Hematopoietic multipotent progenitor cell (in vitro differentiated cells): ENCODE data around the gene EGFL8. TPM values are rescaled to one million over a fixed set of nuclear protein-coding genes. Genes with fewer than 3 reads are reported as not detected.
"Not testable (repeated sequence)": the region's sequence is repeated elsewhere in the genome, so short reads cannot be mapped to it uniquely, and the experiment has no call there.

Source experiments
- DNase-seq, 3 donors: peaks; one replicate each; pipeline ENCODE4 v3.0.0-alpha.2; 2011 to 2015; ENCODE audit warnings: low read depth in 2 of 3, low spot score in 2 of 3
- total RNA-seq: library from RNA; depleted of rRNA; stranded (reverse); fragments of >200 nt; gene quantifications from one replicate; pipeline ENCODE4 v1.2.3, GENCODE V29; 2012

The EGFL8 gene
- total RNA-seq, result 5.1 TPM

- DNase-seq, result no peak
These were observed at the start of gene EGFL8 for GRCh38 chr6:32164295-32164694. TSS of gene EGFL8 (plus strand) at chr6:32164595. CDS start at chr6:32166166, 1,571 bp downstream.

GRCh38 chr6:32114796-32115195 lies 49.6 kb upstream of the EGFL8 start:
- no peak for DNase-seq

GRCh38 chr6:32115623-32116022 lies 48.8 kb upstream of the EGFL8 start:
- no peak for DNase-seq

DNA sequence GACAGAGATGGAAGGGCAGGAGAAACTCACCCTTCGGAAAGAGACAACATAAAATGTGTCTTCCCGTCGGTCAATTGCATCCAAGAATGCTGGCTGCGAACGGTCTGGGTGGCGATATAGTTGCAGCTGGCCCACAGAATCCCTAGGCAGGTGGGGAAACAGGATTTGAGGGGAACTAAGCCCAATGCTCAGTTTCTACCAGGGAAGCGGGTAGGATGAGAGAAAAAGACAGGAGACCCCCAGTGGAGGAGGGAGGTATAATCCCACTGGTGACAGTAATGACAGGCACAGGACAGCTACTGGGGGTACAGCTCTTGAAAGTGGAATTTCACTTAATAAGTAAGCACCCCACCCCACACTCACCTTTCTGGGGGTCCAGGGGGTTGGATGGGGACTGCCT lies 47.7 kb upstream of the EGFL8 start:
- peak in 1 of 3 donors; percentile 41 for DNase-seq

DNA sequence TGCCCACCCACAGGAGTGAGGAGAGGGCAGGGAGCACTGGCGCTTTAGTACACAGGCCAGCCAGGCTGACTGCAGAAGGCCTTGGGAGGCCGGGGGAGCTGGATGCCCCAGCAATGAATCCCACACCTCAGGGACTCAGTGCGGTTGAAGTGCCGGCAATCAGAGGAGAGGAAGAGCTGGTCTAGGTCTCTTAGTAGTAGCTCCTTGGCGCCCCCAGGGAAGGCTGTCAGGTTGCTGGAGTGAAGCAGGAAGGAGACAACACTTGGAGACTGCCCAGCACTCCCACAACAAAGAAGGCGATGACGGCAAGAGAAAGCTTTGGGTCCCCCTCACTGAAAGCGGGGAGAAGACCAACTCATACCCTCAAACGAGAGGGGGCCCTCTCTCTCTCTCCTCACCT lies 46.9 kb upstream of the EGFL8 start:
- DNase-seq, result no peak

DNA sequence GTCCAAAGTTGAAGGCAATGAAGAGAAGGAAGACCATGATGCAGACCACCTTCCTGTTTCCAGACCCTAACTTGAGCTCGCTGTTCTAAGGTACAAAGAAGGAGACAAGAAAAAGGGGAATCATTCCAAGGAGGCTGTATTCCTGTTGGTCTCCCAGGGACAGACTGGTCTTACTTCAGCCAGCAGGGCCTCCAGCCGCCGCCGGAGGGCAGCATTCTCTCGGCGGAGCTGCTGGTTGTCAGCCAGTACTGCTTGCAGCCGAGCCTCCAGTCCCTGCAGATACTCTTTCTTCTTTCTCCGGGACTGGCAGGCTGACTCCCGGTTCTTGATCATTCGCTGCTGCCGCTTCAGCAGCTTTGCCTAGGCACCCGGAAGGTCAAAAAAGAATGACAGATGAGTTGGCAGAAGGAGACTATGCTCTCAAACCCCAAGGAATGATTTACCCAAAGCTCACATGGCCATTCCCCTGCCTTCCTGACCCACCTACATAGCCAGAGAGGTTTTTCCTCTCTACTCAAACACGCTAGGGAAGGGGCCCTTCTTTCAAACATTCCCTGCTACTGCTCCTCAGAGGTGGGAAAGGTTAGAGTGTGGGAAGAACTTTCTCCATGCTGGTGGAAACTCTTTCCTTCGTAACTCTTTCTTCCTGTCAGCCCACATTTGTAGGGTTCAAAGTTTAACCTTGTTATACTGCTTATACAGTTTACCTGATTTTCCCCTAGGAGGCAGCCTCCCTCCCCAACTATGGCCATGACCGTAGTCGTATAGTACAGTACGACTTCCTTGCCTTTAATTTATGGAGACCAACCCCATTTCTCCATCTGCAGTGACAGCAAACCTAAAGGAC lies 45.4 kb upstream of the EGFL8 start:
- peak; percentile 41 to 77 (median 71) for DNase-seq

DNA sequence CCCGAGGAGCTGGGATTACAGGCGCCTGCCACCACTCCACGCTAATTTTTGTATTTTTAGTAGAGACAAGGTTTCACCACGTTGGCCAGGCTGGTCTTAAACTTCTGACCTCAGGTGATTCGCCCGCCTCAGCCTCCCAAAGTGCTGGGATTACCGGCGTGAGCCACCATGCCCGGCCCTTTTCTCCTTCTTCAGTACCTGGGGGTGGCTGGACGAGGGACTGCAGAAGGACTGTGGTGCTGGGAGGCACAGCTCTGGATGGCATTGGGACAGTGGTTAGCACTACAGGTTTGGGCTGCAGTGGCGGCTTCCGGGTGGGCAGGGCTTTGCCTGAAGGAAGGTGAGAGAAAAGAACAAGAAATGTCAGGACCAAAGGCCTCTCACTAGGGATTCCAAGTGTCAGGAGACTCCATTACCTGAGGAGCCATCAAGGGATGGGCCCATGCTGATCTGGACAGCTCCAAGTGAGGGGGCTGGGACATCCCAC lies 43.8 kb upstream of the EGFL8 start:
- no peak for DNase-seq

DNA sequence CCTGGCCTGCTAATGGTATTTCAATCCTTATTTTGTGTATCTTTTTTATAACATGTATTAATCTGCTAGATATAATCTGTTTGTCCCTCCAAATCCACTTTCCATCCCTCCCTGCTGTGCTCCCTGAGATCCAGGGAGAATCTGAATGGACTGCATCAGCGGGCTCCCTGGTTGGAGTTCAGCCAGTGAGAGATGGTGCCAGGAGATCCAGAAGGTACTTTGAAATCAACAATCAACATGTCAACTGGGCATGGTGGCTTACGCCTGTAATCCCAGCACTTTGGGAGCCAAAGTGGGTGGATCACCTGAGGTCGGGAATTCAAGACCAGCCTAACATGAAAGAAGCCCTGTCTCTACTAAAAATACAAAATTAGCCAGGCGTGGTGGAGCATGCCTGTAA lies 40.7 kb upstream of the EGFL8 start:
- no peak for DNase-seq

DNA sequence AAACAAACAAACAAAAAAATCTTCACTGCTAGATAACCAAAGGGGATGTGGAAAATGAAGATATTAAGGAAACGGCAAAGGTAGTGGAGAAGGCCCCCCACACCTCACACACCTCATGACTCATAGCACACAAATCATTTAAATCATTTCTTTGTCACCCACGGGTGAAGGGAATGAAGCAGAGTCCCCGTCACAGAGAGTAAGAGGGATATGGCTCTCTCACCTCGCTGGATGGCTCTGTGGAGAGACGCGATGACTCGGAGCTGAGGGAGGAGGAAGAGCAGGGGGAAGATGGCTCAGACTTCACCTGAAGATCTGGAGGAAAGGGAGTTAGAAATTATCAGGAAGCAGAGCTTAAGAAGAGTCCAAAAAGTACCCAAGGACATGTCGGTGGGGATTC lies 37.5 kb upstream of the EGFL8 start:
- no peak for DNase-seq

DNA sequence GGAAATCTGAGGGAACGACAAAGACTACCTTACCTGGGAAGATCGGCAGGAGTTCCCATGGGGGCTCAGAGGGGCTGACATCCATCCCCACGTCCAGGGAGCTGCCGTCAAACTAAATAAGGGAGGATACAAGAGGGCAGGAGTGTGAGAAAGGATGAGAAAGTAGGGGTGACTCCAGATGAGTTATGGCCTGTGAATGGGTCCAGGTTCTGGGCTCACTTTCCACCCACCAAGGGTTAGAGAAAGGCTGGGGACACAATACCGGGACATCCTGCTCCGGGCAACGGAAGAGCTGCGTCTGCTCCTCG lies 37.0 kb upstream of the EGFL8 start:
- DNase-seq, result no peak

GRCh38 chr6:32127717-32128592 lies 36.4 kb upstream of the EGFL8 start, which contains the start of gene ATF6B:
TSS of gene ATF6B (minus strand) at chr6:32128246. CDS start at chr6:32128207, 39 bp downstream.
- DNase-seq, result peak; percentile 86 to 100 (median 99)

DNA sequence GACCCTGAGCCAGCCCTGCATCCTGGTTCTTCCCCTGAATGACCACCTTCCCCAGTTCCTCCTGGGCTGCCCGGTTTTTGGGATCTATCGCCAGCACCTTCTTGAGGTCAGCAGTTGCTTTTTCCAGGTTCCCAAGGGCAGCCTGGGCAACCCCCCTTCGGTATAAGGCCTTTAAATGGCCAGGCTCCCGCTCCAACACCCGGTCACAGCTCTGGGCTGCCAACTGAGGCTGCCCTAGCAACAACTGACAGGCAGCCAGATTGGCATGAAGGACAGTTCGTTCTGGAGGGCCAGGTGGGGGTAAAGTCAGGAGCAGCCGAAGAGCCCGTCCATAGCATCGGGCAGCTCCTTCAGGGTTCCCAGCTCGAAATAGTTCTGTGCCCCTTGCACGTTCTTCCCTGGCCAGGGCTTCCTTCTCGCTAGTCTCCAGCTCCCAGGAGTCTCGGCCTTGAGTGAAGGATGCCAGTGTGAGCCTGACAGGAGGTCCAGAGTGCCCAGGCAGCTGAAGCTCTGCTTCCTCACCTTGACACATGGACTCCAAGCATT lies 35.6 kb upstream of the EGFL8 start:
- DNase-seq, result no peak

DNA sequence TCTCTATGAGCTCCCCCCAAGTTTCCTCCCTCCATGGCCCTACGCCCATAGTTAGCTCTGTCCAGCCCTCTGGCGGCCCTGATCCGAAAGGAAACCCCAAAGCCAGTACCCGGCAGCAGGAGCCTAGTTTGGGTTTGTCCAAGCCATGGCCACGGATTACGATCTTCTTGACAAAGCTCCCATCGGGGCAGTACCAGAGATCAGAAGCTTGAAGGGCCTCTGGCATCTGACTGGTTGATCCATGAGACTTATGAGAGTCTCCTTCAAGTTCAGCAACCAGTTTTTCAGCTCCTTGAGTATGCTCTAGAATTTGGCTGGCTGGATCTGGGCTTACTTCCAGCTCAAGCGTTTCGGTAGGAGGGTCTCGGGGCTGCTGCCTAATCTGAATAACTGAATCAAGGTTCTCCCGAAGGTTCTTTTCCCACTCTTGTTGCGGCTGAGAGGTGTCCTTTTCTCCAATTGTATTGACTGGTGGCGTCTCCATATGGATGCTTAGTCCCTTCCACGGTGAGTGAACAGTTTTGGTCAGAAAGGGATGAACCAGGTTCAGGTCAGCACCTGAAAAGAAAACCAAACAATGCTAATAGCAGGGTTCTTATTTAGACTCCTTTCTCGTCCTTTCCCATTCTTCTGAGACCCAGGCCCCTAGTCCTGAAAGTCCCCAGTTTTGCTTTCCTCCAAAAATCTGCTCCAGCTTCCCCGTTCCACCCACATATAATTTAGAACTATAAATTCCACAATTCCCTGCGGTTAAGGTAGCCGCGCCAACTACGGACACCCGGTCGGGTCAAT lies 34.9 kb upstream of the EGFL8 start:
- no peak for DNase-seq

- peak in 1 of 3 donors; percentile 39 for DNase-seq
These were observed 32.9 kb upstream of the EGFL8 start for GRCh38 chr6:32131439-32131948.

DNA sequence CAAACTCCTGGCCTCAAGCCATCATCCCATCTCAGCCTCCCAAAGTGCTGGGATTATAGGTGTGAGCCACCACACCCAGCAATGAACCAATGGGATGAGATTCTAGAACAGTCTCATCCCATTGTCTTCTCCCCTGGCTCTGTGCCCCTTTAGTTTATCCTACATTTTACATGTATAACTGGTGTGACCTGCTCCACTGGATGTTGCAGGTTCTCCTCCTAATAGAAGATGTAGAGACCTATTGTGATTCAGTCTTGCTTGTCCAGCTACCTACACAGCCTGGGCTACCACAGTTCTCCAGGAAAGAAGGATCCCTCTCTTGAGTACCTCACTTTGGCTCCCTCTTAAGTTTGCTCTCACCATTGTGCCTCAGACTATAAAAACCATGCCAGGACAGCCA lies 32.3 kb upstream of the EGFL8 start:
- DNase-seq, result no peak

GRCh38 chr6:32133786-32134185 lies 30.6 kb upstream of the EGFL8 start:
- no peak for DNase-seq

- DNase-seq, result no peak
These were observed 26.9 kb upstream of the EGFL8 start for GRCh38 chr6:32137454-32137853.

DNA sequence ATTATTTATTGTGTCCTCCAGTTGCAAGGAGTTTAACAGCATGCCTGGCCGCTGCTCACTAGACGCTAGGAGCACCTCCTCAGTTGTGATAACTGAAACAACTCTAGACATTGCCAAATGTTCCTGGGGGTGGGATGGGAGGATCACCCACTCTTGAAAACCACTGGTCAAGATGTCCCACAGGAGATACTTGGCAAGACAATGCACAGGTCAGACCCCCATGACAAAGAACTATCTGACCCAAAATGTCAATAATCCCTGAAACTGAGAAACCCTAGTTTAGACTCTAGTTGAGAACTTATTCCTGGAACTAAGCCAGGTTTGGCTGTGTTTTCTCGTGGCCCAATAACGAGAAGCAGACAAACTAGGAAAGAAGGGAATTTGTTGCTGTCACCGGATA lies 24.8 kb upstream of the EGFL8 start:
- no peak for DNase-seq

DNA sequence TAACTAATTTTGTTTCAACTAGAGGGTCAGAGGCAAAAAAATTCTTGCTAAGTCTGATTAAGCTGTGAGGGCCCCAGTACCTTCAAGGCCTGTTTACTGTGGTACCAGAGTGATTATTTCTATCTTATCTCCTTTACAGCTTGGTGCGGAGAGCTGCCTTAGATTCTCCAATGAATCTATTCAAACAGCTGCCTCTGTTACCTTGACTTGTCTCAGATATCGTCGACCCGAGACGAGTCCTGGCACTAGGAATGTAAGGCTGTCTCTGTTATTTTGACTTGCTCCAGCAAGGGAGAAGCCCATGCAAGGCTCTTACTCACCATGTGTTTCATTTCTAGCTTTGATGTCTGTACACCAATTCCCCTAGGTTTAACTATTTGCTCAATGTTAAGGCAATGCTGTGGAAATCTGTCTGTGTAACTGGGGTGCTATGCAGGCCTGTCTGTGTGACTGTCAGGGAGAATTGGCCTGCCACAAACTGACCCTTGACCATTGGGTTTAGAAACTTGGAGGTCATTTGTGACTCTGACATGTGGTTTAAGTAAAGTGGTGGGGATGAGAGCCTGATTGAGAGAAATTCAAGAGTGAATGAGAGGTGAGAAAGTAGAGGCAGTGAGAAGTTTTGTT lies 23.9 kb upstream of the EGFL8 start:
- DNase-seq, result no peak

- not testable (repeated sequence) for DNase-seq
These were observed 20.2 kb upstream of the EGFL8 start for GRCh38 chr6:32144238-32144637.
